Measurements from ENCODE around the gene MFNG. TPM values are rescaled to one million over a fixed set of nuclear protein-coding genes. Genes with fewer than 3 reads are reported as not detected.

Gene MFNG
- total RNA-seq, 3 donors from 2014 or later = 9.4 to 20.6 (median 17.8) TPM

GRCh38 chr22:37419370-37419968 lies 66.7 kb downstream of the MFNG start:
- TF ChIP-seq POLR2AphosphoS5 (IDR thresholded peaks at IDR 0.05) (no peak), POLR2A (IDR thresholded peaks at IDR 0.05) (no peak), CTCF (IDR thresholded peaks at IDR 0.05) (no peak)
- H3K4me1 ChIP-seq = peaks cover 5 to 8% of the 10 kb centered on the region in 2 donors
- no peaks in the 10 kb centered on the region for H3K9me3 ChIP-seq
- intact Hi-C loops (cut with DNase I; ENCODE audit: low total_unique reads) = no loop called here
- no peak for DNase-seq (ENCODE audit: low spot score in 2 of 2)
- peaks cover 0 to 78% of the 10 kb centered on the region in 2 donors for H3K27me3 ChIP-seq
- H3K4me3 ChIP-seq = peak overlapping the region in 2 of 3 donors; percentile 40 to 62
- H3K27ac ChIP-seq = no peak overlapping the region
- no peaks in the 10 kb centered on the region for H3K36me3 ChIP-seq

Other genes with a start within 250 kb of the MFNG start
- 10 to 100 TPM; 10.5 to 12.0 (median 11.5) TPM for gene RAC2, start 242.1 kb downstream of the MFNG start, total RNA-seq
- 10 to 100 TPM in 2 of 3 donors, 1 to 10 TPM in 1; 6.9 to 25.1 (median 10.5) TPM for gene CYTH4, start 203.9 kb downstream of the MFNG start, total RNA-seq
- not detected for gene ELFN2, start 58.9 kb downstream of the MFNG start, total RNA-seq
- gene CARD10, start 33.0 kb upstream of the MFNG start, total RNA-seq = 10 to 100 TPM in 2 of 3 donors, 1 to 10 TPM in 1; 2.9 to 12.1 (median 10.2) TPM
- 10 to 100 TPM; 13.8 to 43.0 (median 29.8) TPM for gene CDC42EP1, start 74.1 kb upstream of the MFNG start, total RNA-seq
- gene LGALS2, start 93.7 kb upstream of the MFNG start, total RNA-seq = under 1 TPM in 2 of 3 donors, not detected in 1; 0.80 to 0.88 TPM
- 10 to 100 TPM; 36.6 to 63.9 (median 54.7) TPM for gene GGA1, start 122.5 kb upstream of the MFNG start, total RNA-seq
- 1 to 10 TPM; 3.8 to 8.8 (median 7.3) TPM for gene SH3BP1, start 153.3 kb upstream of the MFNG start, total RNA-seq
- gene PDXP, start 172.3 kb upstream of the MFNG start, total RNA-seq = 1 to 10 TPM; 4.2 to 6.9 (median 4.2) TPM
- 1,000 to 10,000 TPM in 1 of 3 donors, 100 to 1,000 TPM in 2; 621 to 2,412 (median 641) TPM for gene LGALS1, start 189.3 kb upstream of the MFNG start, total RNA-seq
- gene NOL12, start 200.0 kb upstream of the MFNG start, total RNA-seq = 10 to 100 TPM; 24.5 to 29.4 (median 24.6) TPM
- gene TRIOBP, start 210.7 kb upstream of the MFNG start, total RNA-seq = 10 to 100 TPM; 78.3 to 95.0 (median 88.3) TPM